ENCODE measurements around the gene UTP3. TPM values are rescaled to one million over a fixed set of nuclear protein-coding genes. Genes with fewer than 3 reads are reported as not detected.
"Not testable (repeated sequence)": the region's sequence is repeated elsewhere in the genome, so short reads cannot be mapped to it uniquely, and the experiment has no call there.

The UTP3 gene
- total and polyA plus RNA-seq, 2 donors (not counting 3 experiments of a cell fraction or from before 2014, with no cell fraction given): 8.7 to 32.8 TPM

GRCh38 chr4:70640192-70640591 is 48.1 kb upstream of the UTP3 start:
- intact Hi-C loops (cut with micrococcal nuclease): no loop called here
- dilution Hi-C loops (cut with MboI; ENCODE audit: extremely low pct_ligation_motif_present, low sequenced_read_pairs): no loop called here

GRCh38 chr4:70650741-70651140 is 37.6 kb upstream of the UTP3 start:
- H3K4me2 ChIP-seq (ENCODE audit: insufficient read depth, low read length); H3K9ac ChIP-seq (replicated peaks; ENCODE audit: extremely low read depth, insufficient read depth, low read length); BruUV-seq (replicated peaks); H4K20me1 ChIP-seq (replicated peaks; ENCODE audit: control insufficient read depth, extremely low read depth, insufficient read depth, low read length); H2AFZ ChIP-seq (ENCODE audit: low read depth, low read length); dilution Hi-C loops (cut with MboI; ENCODE audit: extremely low pct_ligation_motif_present, low sequenced_read_pairs); H3K9me3 ChIP-seq (replicated peaks; ENCODE audit: control insufficient read depth, insufficient read depth, low read length); H3K9me1 ChIP-seq (replicated peaks; ENCODE audit: control insufficient read depth, extremely low read depth, insufficient read depth, low read length); FAIRE-seq; POLR2A ChIA-PET; H3K27me3 ChIP-seq (ENCODE audit: control insufficient read depth in 2 of 2, insufficient read depth in 2 of 2, low read length in 2 of 2); DNase-seq (ENCODE audit: low read depth, low spot score); H3K36me3 ChIP-seq (ENCODE audit: control insufficient read depth in 2 of 2, extremely low read depth in 1 of 2, insufficient read depth in 2 of 2, low read length in 2 of 2); H3K27ac ChIP-seq (ENCODE audit: insufficient read depth, low read depth, low read length); H3K79me2 ChIP-seq (ENCODE audit: control insufficient read depth, insufficient read depth, low read length); H3K4me3 ChIP-seq (replicated peaks in 1 of 3; ENCODE audit: insufficient read depth in 1 of 3, low read depth in 1 of 3, low read length in 3 of 3): not testable (repeated sequence)
- CTCF ChIA-PET: interaction anchor here (1.0 to 5.4 kb wide), 6 partner anchors 203 to 1653 kb away, joined by 3 to 78 read pairs (median 4); no protein-coding TSS in a partner anchor
- H3K4me1 ChIP-seq (ENCODE audit: control insufficient read depth, extremely low read depth, insufficient read depth, low read length): peaks cover 12% of the 10 kb centered on the region
- intact Hi-C loops (cut with micrococcal nuclease): loop anchor here (5.0 to 10.0 kb wide), 2 partner anchors 48 to 534 kb away; no protein-coding TSS in a partner anchor

More at GRCh38 chr4:70640192-70640591, 48.1 kb upstream of the UTP3 start:
- no peak overlapping the region for H3K9ac ChIP-seq (replicated peaks; ENCODE audit: extremely low read depth, insufficient read depth, low read length)
- no peaks in the 10 kb centered on the region for H3K9me3 ChIP-seq (replicated peaks; ENCODE audit: control insufficient read depth, insufficient read depth, low read length)
- POLR2A ChIA-PET: no interaction called here
- FAIRE-seq (no peak), DNase-seq (ENCODE audit: low read depth, low spot score) (no peak)
- H3K79me2 ChIP-seq (ENCODE audit: control insufficient read depth, insufficient read depth, low read length): no peaks in the 10 kb centered on the region
- H3K27ac ChIP-seq (ENCODE audit: insufficient read depth, low read depth, low read length): no peak overlapping the region
- CTCF ChIA-PET: interaction anchor here (1.9 kb wide), 1 partner anchor 12 kb away, joined by 6 read pairs; no protein-coding TSS in a partner anchor
- peaks cover 0 to 2% of the 10 kb centered on the region in 2 experiments for H3K27me3 ChIP-seq (ENCODE audit: control insufficient read depth in 2 of 2, insufficient read depth in 2 of 2, low read length in 2 of 2)
- H3K4me3 ChIP-seq (replicated peaks in 1 of 3; ENCODE audit: insufficient read depth in 1 of 3, low read depth in 1 of 3, low read length in 3 of 3): no peak overlapping the region
- H4K20me1 ChIP-seq (replicated peaks; ENCODE audit: control insufficient read depth, extremely low read depth, insufficient read depth, low read length): no peaks in the 10 kb centered on the region
- peaks cover 10% of the 10 kb centered on the region for H3K4me1 ChIP-seq (ENCODE audit: control insufficient read depth, extremely low read depth, insufficient read depth, low read length)
- H3K4me2 ChIP-seq (ENCODE audit: insufficient read depth, low read length): no peak overlapping the region
- H3K9me1 ChIP-seq (replicated peaks; ENCODE audit: control insufficient read depth, extremely low read depth, insufficient read depth, low read length): no peaks in the 10 kb centered on the region
- H3K36me3 ChIP-seq (ENCODE audit: control insufficient read depth in 2 of 2, extremely low read depth in 1 of 2, insufficient read depth in 2 of 2, low read length in 2 of 2): no peaks in the 10 kb centered on the region
- H2AFZ ChIP-seq (ENCODE audit: low read depth, low read length): no peak overlapping the region
- no TSS peak for BruUV-seq (replicated peaks)
- no peak for TF ChIP-seq MAX (IDR thresholded peaks at IDR 0.05; ENCODE audit: insufficient read depth, insufficient read length)
- TF ChIP-seq FOS (IDR thresholded peaks at IDR 0.05; ENCODE audit: borderline replicate concordance, insufficient read depth, low read length): no peak
- no peak for TF ChIP-seq EZH2 (IDR thresholded peaks at IDR 0.05; ENCODE audit: borderline replicate concordance, low read depth, low read length, severe bottlenecking)
- no peak for TF ChIP-seq POLR2A (IDR thresholded peaks at IDR 0.05; ENCODE audit: low read depth, low read length)
- no peak for TF ChIP-seq JUN (IDR thresholded peaks at IDR 0.05; ENCODE audit: borderline replicate concordance, insufficient read depth, insufficient read length, low read depth)
- TF ChIP-seq POLR2AphosphoS5 (IDR thresholded peaks at IDR 0.05; ENCODE audit: insufficient read depth, low read depth, low read length): no peak
- TF ChIP-seq MYC (IDR thresholded peaks at IDR 0.05; ENCODE audit: low read depth, low read length): no peak
- no peak for TF ChIP-seq GATA2 (IDR thresholded peaks at IDR 0.05; ENCODE audit: insufficient read depth, insufficient read length, low read depth, low read length)
- no peak for TF ChIP-seq CTCF (IDR thresholded peaks at IDR 0.05; ENCODE audit: extremely low read depth in 1 of 2, insufficient read depth in 1 of 2, low read depth in 1 of 2, low read length in 2 of 2)

All from endothelial cell of umbilical vein (primary cell).